Measurements from ENCODE around the gene PRSS22. TPM values are rescaled to one million over a fixed set of nuclear protein-coding genes. Genes with fewer than 3 reads are reported as not detected.

Gene PRSS22
- total RNA-seq, 2 donors from 2014 or later, result not detected

GRCh38 chr16:2806286-2806685, 51.7 kb downstream of the PRSS22 start:
- peak; percentile 9 for DNase-seq (ENCODE audit: low spot score)
- intact Hi-C loops (cut with DNase I), result no loop called here

GRCh38 chr16:2804728-2805127, 53.2 kb downstream of the PRSS22 start:
- intact Hi-C loops (cut with DNase I), result no loop called here
- DNase-seq (ENCODE audit: low spot score), result no peak

GRCh38 chr16:2803545-2804195, 54.3 kb downstream of the PRSS22 start:
- intact Hi-C loops (cut with DNase I), result no loop called here
- DNase-seq (ENCODE audit: low spot score), result no peak

Other genes with a start within 250 kb of the PRSS22 start
- 10 to 100 TPM; 13.5 to 14.3 TPM for gene KCTD5, start 175.6 kb downstream of the PRSS22 start, total RNA-seq
- gene PRSS27, start 137.9 kb downstream of the PRSS22 start, total RNA-seq, result 1 to 10 TPM in 1 of 2 donors, under 1 TPM in 1; 0.71 to 1.4 TPM
- gene SRRM2, start 105.5 kb downstream of the PRSS22 start, total RNA-seq, result 100 to 1,000 TPM; 320 to 360 TPM
- 100 to 1,000 TPM; 182 to 196 TPM for gene ELOB, start 80.9 kb downstream of the PRSS22 start, total RNA-seq
- gene PRSS33, start 70.6 kb downstream of the PRSS22 start, total RNA-seq, result not detected
- not detected for gene PRSS41, start 59.7 kb downstream of the PRSS22 start, total RNA-seq
- not detected for gene PRSS21, start 40.9 kb downstream of the PRSS22 start, total RNA-seq
- not detected for gene ZG16B, start 27.9 kb downstream of the PRSS22 start, total RNA-seq
- gene FLYWCH2, start 25.0 kb upstream of the PRSS22 start, total RNA-seq, result 10 to 100 TPM; 16.0 to 17.6 TPM
- 10 to 100 TPM; 31.0 to 37.7 TPM for gene FLYWCH1, start 53.8 kb upstream of the PRSS22 start, total RNA-seq
- not detected for gene KREMEN2, start 106.1 kb upstream of the PRSS22 start, total RNA-seq
- 1 to 10 TPM; 2.5 to 5.4 TPM for gene PAQR4, start 111.2 kb upstream of the PRSS22 start, total RNA-seq
- 1 to 10 TPM in 1 of 2 donors, under 1 TPM in 1; 0.76 to 1.6 TPM for gene PKMYT1, start 122.3 kb upstream of the PRSS22 start, total RNA-seq
- gene CLDN9, start 154.8 kb upstream of the PRSS22 start, total RNA-seq, result not detected
- not detected for gene CLDN6, start 160.0 kb upstream of the PRSS22 start, total RNA-seq
- 100 to 1,000 TPM in 1 of 2 donors, 10 to 100 TPM in 1; 67.1 to 156 TPM for gene TNFRSF12A, start 162.2 kb upstream of the PRSS22 start, total RNA-seq
- 100 to 1,000 TPM in 1 of 2 donors, 10 to 100 TPM in 1; 63.3 to 104 TPM for gene HCFC1R1, start 165.8 kb upstream of the PRSS22 start, total RNA-seq
- gene THOC6, start 165.9 kb upstream of the PRSS22 start, total RNA-seq, result 10 to 100 TPM; 21.6 to 25.7 TPM
- under 1 TPM in 1 of 2 donors, not detected in 1; 0.10 TPM for gene BICDL2, start 178.8 kb upstream of the PRSS22 start, total RNA-seq
- gene MMP25, start 188.4 kb upstream of the PRSS22 start, total RNA-seq, result 1 to 10 TPM; 4.7 to 5.6 TPM
- gene IL32, start 207.5 kb upstream of the PRSS22 start, total RNA-seq, result 10 to 100 TPM; 56.8 to 65.4 TPM
- not detected for gene ZSCAN10, start 241.1 kb upstream of the PRSS22 start, total RNA-seq